IMR-90 (cell line): ENCODE measurements around the gene RNASE4. TPM values are rescaled to one million over a fixed set of nuclear protein-coding genes. Genes with fewer than 3 reads are reported as not detected.

Experiments
- ATAC-seq: fragments of 200-7000 bp; cut with Tn5 transposase; 2 replicates; pipeline ENCODE4 v1.9.1; 2020; ENCODE audit warnings: low read depth, mild to moderate bottlenecking, moderate library complexity
- BruUV-seq: library from RNA; stranded (reverse); fragments of 400-500 nt; replicated peaks from 2 replicates; lab custom pipeline; 2021; lab: Mats Ljungman, UMichigan
- CTCF ChIA-PET: fragments of 300-600 bp; formaldehyde crosslinking; extraction: SDS; loops from one replicate; lab custom pipeline; 2021; ENCODE audit warnings: antibody characterized with exemption; lab: Yijun Ruan, JAX
- POLR2A ChIA-PET: fragments of 300-600 bp; sonication (Branson Sonifier 250); formaldehyde crosslinking; loops from one replicate; lab custom pipeline; 2022; ENCODE audit warnings: antibody characterized with exemption; ENCODE audit not compliant: unreplicated experiment; lab: Charles Lee
- DNase-seq: peaks from one replicate; pipeline ENCODE4 v3.0.0; 2013
- H2AFZ ChIP-seq: replicated peaks from 2 replicates; pipeline ENCODE3; 2013; ENCODE audit warnings: low read length, mild to moderate bottlenecking; ENCODE audit not compliant: poor library complexity
- H2AK5ac ChIP-seq: 2 replicates; pipeline ENCODE4 v1.6.1; 2013; ENCODE audit warnings: low read depth, low read length, inconsistent platforms
- H2AK9ac ChIP-seq: replicated peaks from 2 replicates; pipeline ENCODE3; 2013; ENCODE audit warnings: mild to moderate bottlenecking, low read depth, low read length, moderate library complexity; ENCODE audit not compliant: poor library complexity
- H2BK120ac ChIP-seq: 2 replicates; pipeline ENCODE4 v1.6.1; 2013; ENCODE audit warnings: low read depth, low read length, inconsistent platforms
- H2BK15ac ChIP-seq: 3 replicates; pipeline ENCODE4 v1.6.1; 2013; ENCODE audit warnings: low read depth, low read length, inconsistent platforms
- H2BK20ac ChIP-seq: 2 replicates; pipeline ENCODE4 v1.6.1; 2013; ENCODE audit warnings: low read depth, mild to moderate bottlenecking, inconsistent platforms, low read length, moderate library complexity
- H2BK5ac ChIP-seq: 2 replicates; pipeline ENCODE4 v1.6.1; 2013; ENCODE audit warnings: mild to moderate bottlenecking, low read depth, low read length, inconsistent platforms; ENCODE audit not compliant: poor library complexity, severe bottlenecking
- H3K14ac ChIP-seq: replicated peaks from 2 replicates; pipeline ENCODE4 v1.6.1; 2013; ENCODE audit warnings: low read depth, low read length, inconsistent platforms
- H3K18ac ChIP-seq: 2 replicates; pipeline ENCODE4 v1.6.1; 2013; ENCODE audit warnings: low read depth, low read length, control low read depth
- H3K23ac ChIP-seq: 2 replicates; pipeline ENCODE4 v1.6.1; 2013; ENCODE audit warnings: low read depth, low read length, inconsistent platforms
- H3K27ac ChIP-seq: 2 replicates; pipeline ENCODE4 v1.5.1; 2013; ENCODE audit warnings: mild to moderate bottlenecking, control low read depth, low read length; ENCODE audit not compliant: insufficient read depth
- H3K27me3 ChIP-seq: 2 replicates; pipeline ENCODE4 v1.6.1; 2013; ENCODE audit warnings: low read length; ENCODE audit not compliant: control insufficient read depth, insufficient read depth
- H3K36me3 ChIP-seq: 2 replicates; pipeline ENCODE4 v1.6.1; 2013; ENCODE audit warnings: low read length, mixed read lengths; ENCODE audit not compliant: control insufficient read depth, insufficient read depth
- H3K4ac ChIP-seq: 2 replicates; pipeline ENCODE4 v1.6.1; 2013; ENCODE audit warnings: low read depth, low read length, inconsistent platforms
- H3K4me1 ChIP-seq: 2 replicates; pipeline ENCODE4 v1.6.1; 2013; ENCODE audit warnings: low read length, mixed read lengths; ENCODE audit not compliant: control insufficient read depth, insufficient read depth
- H3K4me2 ChIP-seq: 2 replicates; pipeline ENCODE4 v1.6.1; 2013; ENCODE audit warnings: low read depth, mild to moderate bottlenecking, control low read depth, low read length, moderate library complexity
- H3K4me3 ChIP-seq: 2 replicates; pipeline ENCODE4 v1.5.1; 2013; ENCODE audit warnings: low read depth, mild to moderate bottlenecking, control low read depth, low read length, moderate library complexity; ENCODE audit not compliant: insufficient read depth
- H3K56ac ChIP-seq: 2 replicates; pipeline ENCODE4 v1.6.1; 2013; ENCODE audit warnings: low read length, inconsistent platforms; ENCODE audit not compliant: insufficient read depth; ENCODE audit errors: extremely low read depth
- H3K79me1 ChIP-seq, 2 experiments: 2 replicates each; pipeline ENCODE4 v1.6.1; 2013; ENCODE audit warnings: low read length in 2 of 2, inconsistent platforms in 1 of 2, low read depth in 1 of 2
- H3K9ac ChIP-seq: 2 replicates; pipeline ENCODE4 v1.6.1; 2013; ENCODE audit warnings: low read depth, low read length, control low read depth
- H3K9me1 ChIP-seq: 2 replicates; pipeline ENCODE4 v1.6.1; 2013; ENCODE audit warnings: low read length, inconsistent platforms; ENCODE audit not compliant: insufficient read depth
- H3K9me3 ChIP-seq: 2 replicates; pipeline ENCODE4 v1.6.1; 2013; ENCODE audit warnings: low read length; ENCODE audit not compliant: control insufficient read depth, insufficient read depth
- H4K20me1 ChIP-seq: 2 replicates; pipeline ENCODE4 v1.6.1; 2013; ENCODE audit warnings: low read length, inconsistent platforms; ENCODE audit not compliant: insufficient read depth
- H4K5ac ChIP-seq: 2 replicates; pipeline ENCODE4 v1.6.1; 2013; ENCODE audit warnings: mild to moderate bottlenecking, low read depth, low read length, control low read depth
- H4K8ac ChIP-seq, 2 experiments: 2 replicates each; pipeline ENCODE4 v1.6.1; 2013; ENCODE audit warnings: low read depth in 2 of 2, low read length in 2 of 2, control low read depth in 1 of 2, inconsistent platforms in 1 of 2
- H4K91ac ChIP-seq: 2 replicates; pipeline ENCODE4 v1.6.1; 2013; ENCODE audit warnings: low read depth, low read length, inconsistent platforms; ENCODE audit not compliant: insufficient read depth
- CEBPB ChIP-seq: IDR thresholded peaks from 2 replicates; pipeline ENCODE4 v1.6.1; 2012; ENCODE audit warnings: low read depth, low read length, improper control_type of control experiment
- CHD1 ChIP-seq: IDR thresholded peaks from 2 replicates; pipeline ENCODE4 v1.6.1; 2012; ENCODE audit warnings: low read depth, low read length, improper control_type of control experiment
- CTCF ChIP-seq: conservative IDR thresholded peaks from 2 replicates; pipeline ENCODE4 v1.5.1; 2012; ENCODE audit warnings: mild to moderate bottlenecking, low read depth, low read length, improper control_type of control experiment
- FOS ChIP-seq: fragments of 150-350 bp; IDR thresholded peaks from 2 replicates; pipeline ENCODE4 v1.6.1; 2016; ENCODE audit warnings: low read depth, low read length
- MAFK ChIP-seq: IDR thresholded peaks from 2 replicates; pipeline ENCODE4 v1.6.1; 2012; ENCODE audit warnings: low read depth, low read length, improper control_type of control experiment
- MXI1 ChIP-seq: IDR thresholded peaks from 2 replicates; pipeline ENCODE4 v1.6.1; 2012; ENCODE audit warnings: low read depth, mild to moderate bottlenecking, low read length, moderate library complexity, borderline replicate concordance
- NFE2L2 ChIP-seq: fragments of 150-350 bp; IDR thresholded peaks from 2 replicates; pipeline ENCODE4 v1.6.1; 2016; ENCODE audit warnings: low read depth, mild to moderate bottlenecking, low read length
- RAD21 ChIP-seq: IDR thresholded peaks from 2 replicates; pipeline ENCODE4 v1.6.1; 2012; ENCODE audit warnings: low read length, improper control_type of control experiment
- RCOR1 ChIP-seq: IDR thresholded peaks from 2 replicates; pipeline ENCODE4 v1.6.1; 2012; ENCODE audit warnings: mild to moderate bottlenecking, low read length, improper control_type of control experiment; ENCODE audit not compliant: insufficient replicate concordance
- RFX5 ChIP-seq: IDR thresholded peaks from 2 replicates; pipeline ENCODE4 v1.8.0; 2012; ENCODE audit warnings: low read depth, mild to moderate bottlenecking, low read length, moderate library complexity
- SMC3 ChIP-seq: fragments of 150-350 bp; IDR thresholded peaks from 2 replicates; pipeline ENCODE4 v1.6.1; 2016; ENCODE audit warnings: low read depth, mild to moderate bottlenecking, antibody characterized with exemption, low read length, moderate library complexity
- USF2 ChIP-seq: fragments of 150-350 bp; IDR thresholded peaks from 2 replicates; pipeline ENCODE4 v1.6.1; 2017; ENCODE audit warnings: mild to moderate bottlenecking, antibody characterized with exemption, low read length, low read depth
- WGBS, 2 experiments: methylation state at CpG; one replicate each; pipeline versions ENCODE4 v1.1.5 to v1.1.7; 2013; ENCODE audit warnings: missing lambda C conversion rate in 2 of 2; ENCODE audit not compliant: insufficient read length in 1 of 2; ENCODE audit errors: extremely low coverage in 2 of 2; 5-methylcytosine and 5-hydroxymethylcytosine counted together
- dilution Hi-C: fragments of 300-500 bp; cut with HindIII; formaldehyde crosslinking; loops from one replicate; pipeline ENCODE4 v1.14.3; 2018; ENCODE audit warnings: low sequenced_read_pairs; ENCODE audit not compliant: unreplicated experiment
- in situ Hi-C: fragments of 300-500 bp; cut with MboI; formaldehyde crosslinking; loops from 3 replicates; pipeline ENCODE4 v1.14.3; 2019; ENCODE audit warnings: low sequenced_read_pairs, inconsistent platforms, mixed read lengths
- intact Hi-C: fragments of 100-400 bp; cut with micrococcal nuclease; formaldehyde crosslinking; loops from 2 replicates; pipeline ENCODE4 v1.10.0; 2022
- polyA plus RNA-seq, 3 experiments: library from polyadenylated mRNA; depleted of rRNA; stranded (reverse); fragments of >200 nt; gene quantifications; 2 replicates each; pipeline ENCODE4 v1.2.3, GENCODE V29; 2012; ENCODE audit warnings: low replicate concordance in 1 of 3
- total RNA-seq: library from RNA; depleted of rRNA; stranded (reverse); fragments of >200 nt; gene quantifications from 2 replicates; pipeline ENCODE4 v1.2.3, GENCODE V29; 2012

RNASE4 gene
- total and polyA plus RNA-seq, 2 of the 4 experiments (the other 2 are of a cell fraction) = 10.4 to 11.6 TPM

- Histone ChIP-seq H3K27ac (no peak overlapping the region), H3K4me3 (no peak overlapping the region), H2BK15ac (no peak overlapping the region), H3K4me1 (no peaks in the 10 kb centered on the region; the same call in 1 of the 2 replicates), H3K4me2 (no peak overlapping the region), H3K18ac (no peak overlapping the region), H3K9me1 (no peaks in the 10 kb centered on the region), H3K27me3 (no peaks in the 10 kb centered on the region), H2BK120ac (no peak overlapping the region), H2BK5ac (no peak overlapping the region), H2BK20ac (no peak overlapping the region), H3K79me1 (no peaks in the 10 kb centered on the region), H3K23ac (no peak overlapping the region), H3K56ac (no peak overlapping the region), H3K36me3 (no peaks in the 10 kb centered on the region), H2AK9ac (no peak overlapping the region), H3K14ac (no peak overlapping the region), H2AFZ (no peak overlapping the region), H4K8ac (no peak overlapping the region), H3K4ac (no peak overlapping the region), H4K5ac (no peak overlapping the region), H3K9me3 (no peaks in the 10 kb centered on the region), H2AK5ac (no peak overlapping the region), H3K9ac (no peak overlapping the region), H4K91ac (no peak overlapping the region), H4K20me1 (no peaks in the 10 kb centered on the region)
- TF ChIP-seq MAFK (no peak), SMC3 (no peak), RFX5 (no peak), RCOR1 (no peak), RAD21 (no peak), FOS (no peak), CHD1 (no peak), CTCF (no peak), CEBPB (no peak), USF2 (no peak), MXI1 (no peak), NFE2L2 (no peak)
- ATAC-seq (no peak), DNase-seq (no peak)
- dilution Hi-C loops = no loop called here
- BruUV-seq = no TSS peak
- CTCF ChIA-PET = no interaction called here
- POLR2A ChIA-PET = no interaction called here
- intact Hi-C loops = no loop called here
- in situ Hi-C loops = no loop called here
- WGBS, 2 experiments = no CpG with 5 or more reads among the region's 4 CpGs
Measured at GRCh38 chr14:20711685-20712084, 27.3 kb downstream of the RNASE4 start.
